GM23338 (cell line): ENCODE data around the gene CYTL1. TPM values are rescaled to one million over a fixed set of nuclear protein-coding genes. Genes with fewer than 3 reads are reported as not detected.

ENCODE experiments used
- ATAC-seq: fragments of 200-7000 bp; cut with Tn5 transposase; 3 replicates; pipeline ENCODE4 v1.9.1; 2020
- DNase-seq: peaks from one replicate; pipeline ENCODE4 v3.0.0-alpha.2; 2015; ENCODE audit warnings: low spot score
- H2AFZ ChIP-seq: fragments of 200-600 bp; sonication (generic); 2 replicates; pipeline ENCODE4 v1.8.0; 2016; ENCODE audit warnings: antibody characterized with exemption, mild to moderate bottlenecking, moderate library complexity
- H3F3A ChIP-seq: fragments of 200-600 bp; sonication (generic); replicated peaks from 2 replicates; pipeline ENCODE4 v1.8.0; 2017; ENCODE audit warnings: antibody characterized with exemption, mixed run types, low read depth
- H3K27ac ChIP-seq: fragments of 200-600 bp; sonication (generic); 2 replicates; pipeline ENCODE4 v1.6.1; 2016; ENCODE audit warnings: low read depth
- H3K27me3 ChIP-seq: fragments of 200-600 bp; sonication (generic); 2 replicates; pipeline ENCODE4 v1.8.0; 2016; ENCODE audit warnings: mild to moderate bottlenecking, mixed run types, moderate library complexity; ENCODE audit not compliant: insufficient read depth
- H3K36me3 ChIP-seq: fragments of 200-600 bp; sonication (generic); 2 replicates; pipeline ENCODE4 v1.8.0; 2016; ENCODE audit warnings: mild to moderate bottlenecking; ENCODE audit not compliant: insufficient read depth
- H3K4me1 ChIP-seq: fragments of 200-600 bp; sonication (generic); 2 replicates; pipeline ENCODE4 v1.8.0; 2016; ENCODE audit warnings: mild to moderate bottlenecking, moderate library complexity; ENCODE audit not compliant: insufficient read depth
- H3K4me2 ChIP-seq: fragments of 200-600 bp; sonication (generic); 2 replicates; pipeline ENCODE4 v1.7.1; 2017; ENCODE audit warnings: mixed run types
- H3K4me3 ChIP-seq: fragments of 200-600 bp; sonication (generic); 2 replicates; pipeline ENCODE4 v1.6.1; 2016; ENCODE audit warnings: mixed run types
- H3K79me2 ChIP-seq: fragments of 200-600 bp; sonication (generic); replicated peaks from 2 replicates; pipeline ENCODE4 v1.8.0; 2017; ENCODE audit warnings: mild to moderate bottlenecking; ENCODE audit not compliant: insufficient read depth
- H3K9me2 ChIP-seq: fragments of 200-600 bp; sonication (generic); 2 replicates; pipeline ENCODE4 v1.8.0; 2017; ENCODE audit not compliant: insufficient read depth
- H4K20me1 ChIP-seq: fragments of 200-600 bp; sonication (generic); replicated peaks from 2 replicates; pipeline ENCODE4 v1.8.0; 2017; ENCODE audit warnings: mild to moderate bottlenecking; ENCODE audit not compliant: insufficient read depth
- H3K27ac Mint-ChIP-seq: 2 replicates; pipeline ENCODE4 v1.8.0; 2020; ENCODE audit warnings: inconsistent platforms, mild to moderate bottlenecking, moderate library complexity, mixed read lengths
- H3K27me3 Mint-ChIP-seq: 3 replicates; pipeline ENCODE4 v1.8.0; 2022; ENCODE audit warnings: low read depth, mild to moderate bottlenecking, moderate library complexity, mixed read lengths, inconsistent platforms; ENCODE audit not compliant: insufficient read depth, poor library complexity
- H3K36me3 Mint-ChIP-seq: 3 replicates; pipeline ENCODE4 v1.8.0; 2021; ENCODE audit warnings: low read depth, mild to moderate bottlenecking, inconsistent platforms, moderate library complexity, mixed read lengths
- H3K4me1 Mint-ChIP-seq: 3 replicates; pipeline ENCODE4 v1.8.0; 2020; ENCODE audit warnings: mild to moderate bottlenecking, inconsistent platforms, mixed read lengths
- H3K4me3 Mint-ChIP-seq: 3 replicates; pipeline ENCODE4 v1.8.0; 2021; ENCODE audit warnings: moderate library complexity, mild to moderate bottlenecking, inconsistent platforms, mixed read lengths
- H3K9me3 Mint-ChIP-seq: 3 replicates; pipeline ENCODE4 v1.8.0; 2020; ENCODE audit warnings: moderate library complexity, mild to moderate bottlenecking, inconsistent platforms, mixed read lengths
- ETS1 ChIP-seq: IDR thresholded peaks from 2 replicates; pipeline ENCODE4 v1.6.1; 2016; ENCODE audit warnings: antibody characterized with exemption
- EZH2 ChIP-seq: fragments of 200-600 bp; sonication (generic); IDR thresholded peaks from one replicate; pipeline ENCODE4 v1.8.0; 2017; ENCODE audit warnings: antibody characterized with exemption, mild to moderate bottlenecking, low read depth; ENCODE audit not compliant: unreplicated experiment
- EZH2phosphoT487 ChIP-seq: fragments of 200-600 bp; sonication (generic); IDR thresholded peaks from one replicate; pipeline ENCODE4 v1.8.1; 2018; ENCODE audit warnings: antibody characterized with exemption; ENCODE audit not compliant: unreplicated experiment
- POLR2AphosphoS5 ChIP-seq: IDR thresholded peaks from 2 replicates; pipeline ENCODE4 v1.6.1; 2016; ENCODE audit warnings: antibody characterized with exemption, low read depth
- ZNF114 ChIP-seq: fragments of 250-450 bp; sonication (Bioruptor Pico); IDR thresholded peaks from 2 replicates; pipeline ENCODE4 v1.5.0; 2020; ENCODE audit warnings: mild to moderate bottlenecking, moderate library complexity
- polyA plus RNA-seq: library from polyadenylated mRNA; unstranded; fragments of >200 nt; fragmentation: Nextera tagmentation; extraction: Ambion mirVana; gene quantifications from 2 replicates; pipeline ENCODE4 v1.2.1, GENCODE V29; 2016
- total RNA-seq: library from RNA; depleted of rRNA; stranded (reverse); fragments of >200 nt; shearing (Covaris generic); gene quantifications from 2 replicates; pipeline ENCODE4 v1.2.3, GENCODE V29; 2014

CYTL1 gene
- total and polyA plus RNA-seq, 2 experiments from 2014 or later: 12.6 to 17.6 TPM

GRCh38 chr4:5052204-5052702 is 33.0 kb upstream of the CYTL1 start:
- ATAC-seq: peak; percentile 20

GRCh38 chr4:5051278-5052203 is 32.3 kb upstream of the CYTL1 start, which contains the start of gene STK32B:
STK32B (plus strand) TSS chr4:5051480.
- no peaks in the 10 kb centered on the region for H3K9me2 ChIP-seq
- peak within 1 kb of the TSS; percentile 85 for H3K4me3 ChIP-seq
- no peak within 1 kb of the TSS for H3K27ac ChIP-seq
- H3K27me3 ChIP-seq: peaks cover 41% of the 10 kb centered on the region
- no peaks in the 10 kb centered on the region for H3K36me3 ChIP-seq
- Mint-ChIP-seq H3K4me1 (peaks cover 7% of the 10 kb centered on the region; the same call in 1 of the 3 replicates), H3K27me3 (peaks cover 34% of the 10 kb centered on the region), H3K27ac (no peak within 1 kb of the TSS), H3K9me3 (no peaks in the 10 kb centered on the region), H3K36me3 (no peaks in the 10 kb centered on the region), H3K4me3 (peak within 1 kb of the TSS; percentile 80)
- TF ChIP-seq EZH2phosphoT487 (peak; percentile 38), EZH2 (no peak), POLR2AphosphoS5 (peak; percentile 27; the same call in 1 of the 2 replicates), ZNF114 (no peak), ETS1 (no peak)
- 0 out of 2 replicates have a peak, but pooled peaks cover 4% of the 10 kb centered on the region for H3F3A ChIP-seq
- H3K4me2 ChIP-seq: peak within 1 kb of the TSS; percentile 100
- H4K20me1 ChIP-seq: no peaks in the 10 kb centered on the region; the same call in 1 of the 2 replicates
- ATAC-seq: peak; percentile 70
- peak; percentile 87 for DNase-seq
- H2AFZ ChIP-seq: peak within 1 kb of the TSS; percentile 100
- H3K79me2 ChIP-seq: no peaks in the 10 kb centered on the region
- no peaks in the 10 kb centered on the region for H3K4me1 ChIP-seq

More at GRCh38 chr4:5052204-5052702, 33.0 kb upstream of the CYTL1 start:
- no peaks in the 10 kb centered on the region; the same call in 1 of the 2 replicates for H4K20me1 ChIP-seq
- no peaks in the 10 kb centered on the region for H3K79me2 ChIP-seq
- H3K4me3 ChIP-seq: peak overlapping the region; percentile 85
- TF ChIP-seq EZH2 (peak; percentile 27), ZNF114 (no peak)
- Mint-ChIP-seq H3K27me3 (peaks cover 34% of the 10 kb centered on the region), H3K4me1 (peaks cover 7% of the 10 kb centered on the region; the same call in 1 of the 3 replicates), H3K4me3 (peak overlapping the region; percentile 80), H3K9me3 (no peaks in the 10 kb centered on the region), H3K36me3 (no peaks in the 10 kb centered on the region), H3K27ac (no peak overlapping the region)
- DNase-seq: no peak
- peak overlapping the region; percentile 100 for H3K4me2 ChIP-seq
- H3F3A ChIP-seq: 0 out of 2 replicates have a peak, but pooled peaks cover 4% of the 10 kb centered on the region
- H3K4me1 ChIP-seq: no peaks in the 10 kb centered on the region
- no peak overlapping the region for H3K27ac ChIP-seq
- peaks cover 41% of the 10 kb centered on the region for H3K27me3 ChIP-seq
- no peaks in the 10 kb centered on the region for H3K36me3 ChIP-seq
- peak overlapping the region; percentile 100 for H2AFZ ChIP-seq
- no peaks in the 10 kb centered on the region for H3K9me2 ChIP-seq
